WTC11 (cell line): ENCODE results near the gene SYT13. TPM values are rescaled to one million over a fixed set of nuclear protein-coding genes. Genes with fewer than 3 reads are reported as not detected.

Experiments
- ATAC-seq: fragments of 200-7000 bp; cut with Tn5 transposase; 2 replicates; pipeline ENCODE4 v1.10.0; 2021; ENCODE audit warnings: mild to moderate bottlenecking, moderate library complexity
- CTCF ChIA-PET: fragments of 300-600 bp; sonication (Branson Sonifier 250); formaldehyde crosslinking; loops from one replicate; lab custom pipeline; 2021; ENCODE audit warnings: antibody characterized with exemption; lab: Charles Lee
- POLR2A ChIA-PET: fragments of 350-600 bp; sonication (Branson Sonifier 250); formaldehyde crosslinking; loops from one replicate; lab custom pipeline; 2021; ENCODE audit warnings: antibody characterized with exemption; lab: Charles Lee
- DNase-seq: peaks from one replicate; pipeline ENCODE4 v3.0.0; 2021; ENCODE audit warnings: low spot score
- H3K27ac Mint-ChIP-seq: 2 replicates; pipeline ENCODE4 v1.8.0; 2021; ENCODE audit warnings: mixed read lengths
- H3K27me3 Mint-ChIP-seq: 2 replicates; pipeline ENCODE4 v1.8.0; 2021; ENCODE audit warnings: low read depth, mild to moderate bottlenecking, moderate library complexity, mixed read lengths
- H3K36me3 Mint-ChIP-seq: 2 replicates; pipeline ENCODE4 v1.8.0; 2021; ENCODE audit warnings: mixed read lengths
- H3K4me1 Mint-ChIP-seq: 2 replicates; pipeline ENCODE4 v1.8.0; 2022; ENCODE audit warnings: mixed read lengths
- H3K4me3 Mint-ChIP-seq: 2 replicates; pipeline ENCODE4 v1.8.0; 2021; ENCODE audit warnings: mild to moderate bottlenecking, moderate library complexity, mixed read lengths
- H3K9me3 Mint-ChIP-seq: 2 replicates; pipeline ENCODE4 v1.8.0; 2021; ENCODE audit warnings: mixed read lengths
- CBFB ChIP-seq: sonication (generic); formaldehyde crosslinking; IDR thresholded peaks from 2 replicates; pipeline ENCODE4 v1.8.1; 2022; ENCODE audit warnings: mild to moderate bottlenecking, low read depth, missing genetic modification reagents
- CREB1 ChIP-seq: sonication (generic); formaldehyde crosslinking; IDR thresholded peaks from 2 replicates; pipeline ENCODE4 v1.8.0; 2023; ENCODE audit warnings: mild to moderate bottlenecking, missing genetic modification reagents
- CREM ChIP-seq: sonication (generic); formaldehyde crosslinking; IDR thresholded peaks from 2 replicates; pipeline ENCODE4 v1.8.1; 2022; ENCODE audit warnings: mild to moderate bottlenecking, missing genetic modification reagents, moderate library complexity
- EMX1 ChIP-seq: fragments of 250-450 bp; sonication (Bioruptor Pico); IDR thresholded peaks from 2 replicates; pipeline ENCODE4 v1.8.0; 2021; ENCODE audit warnings: mild to moderate bottlenecking
- FOXJ3 ChIP-seq: sonication (generic); formaldehyde crosslinking; IDR thresholded peaks from 2 replicates; pipeline ENCODE4 v1.9.0; 2021; ENCODE audit warnings: missing genetic modification reagents, mild to moderate bottlenecking, borderline replicate concordance
- FOXK1 ChIP-seq: sonication (generic); formaldehyde crosslinking; IDR thresholded peaks from 2 replicates; pipeline ENCODE4 v1.8.0; 2022; ENCODE audit warnings: mild to moderate bottlenecking, moderate library complexity, missing genetic modification reagents
- FOXP1 ChIP-seq: sonication (generic); formaldehyde crosslinking; IDR thresholded peaks from 2 replicates; pipeline ENCODE4 v1.8.0; 2022; ENCODE audit warnings: missing genetic modification reagents, mild to moderate bottlenecking, moderate library complexity, borderline replicate concordance
- HMGA2 ChIP-seq: fragments of 250-450 bp; sonication (Bioruptor Pico); IDR thresholded peaks from 2 replicates; pipeline ENCODE4 v1.4.0; 2021; ENCODE audit warnings: mild to moderate bottlenecking, moderate library complexity
- IRF2 ChIP-seq: sonication (generic); formaldehyde crosslinking; IDR thresholded peaks from 2 replicates; pipeline ENCODE4 v1.8.0; 2022; ENCODE audit warnings: low read depth, missing genetic modification reagents, borderline replicate concordance
- KAT7 ChIP-seq: sonication (generic); formaldehyde crosslinking; IDR thresholded peaks from 2 replicates; pipeline ENCODE4 v1.8.1; 2023; ENCODE audit warnings: missing genetic modification reagents, mild to moderate bottlenecking, borderline replicate concordance
- MYBL2 ChIP-seq: sonication (generic); formaldehyde crosslinking; IDR thresholded peaks from 2 replicates; pipeline ENCODE4 v1.8.1; 2023; ENCODE audit warnings: mild to moderate bottlenecking, moderate library complexity, missing genetic modification reagents
- NFATC4 ChIP-seq: fragments of 250-450 bp; sonication (Bioruptor Pico); IDR thresholded peaks from 2 replicates; pipeline ENCODE4 v1.9.0; 2021; ENCODE audit warnings: mild to moderate bottlenecking
- NR2C2 ChIP-seq: sonication (generic); formaldehyde crosslinking; IDR thresholded peaks from 2 replicates; pipeline ENCODE4 v1.8.0; 2022; ENCODE audit warnings: mild to moderate bottlenecking, missing genetic modification reagents
- PRRX2 ChIP-seq: fragments of 250-450 bp; sonication (Bioruptor Pico); IDR thresholded peaks from 2 replicates; pipeline ENCODE4 v1.8.0; 2021; ENCODE audit warnings: mild to moderate bottlenecking
- RELA ChIP-seq: sonication (generic); formaldehyde crosslinking; IDR thresholded peaks from 2 replicates; pipeline ENCODE4 v1.8.1; 2022; ENCODE audit warnings: missing genetic modification reagents, mild to moderate bottlenecking, borderline replicate concordance
- SMAD4 ChIP-seq: sonication (generic); formaldehyde crosslinking; IDR thresholded peaks from 2 replicates; pipeline ENCODE4 v1.8.0; 2022; ENCODE audit warnings: mild to moderate bottlenecking, missing genetic modification reagents
- TP53 ChIP-seq: sonication (generic); formaldehyde crosslinking; IDR thresholded peaks from 2 replicates; pipeline ENCODE4 v1.8.1; 2023; ENCODE audit warnings: mild to moderate bottlenecking, missing genetic modification reagents
- ZNF138 ChIP-seq: sonication (generic); formaldehyde crosslinking; conservative IDR thresholded peaks from 2 replicates; pipeline ENCODE4 v1.8.1; 2022; ENCODE audit warnings: mild to moderate bottlenecking, moderate library complexity, missing genetic modification reagents
- ZNF263 ChIP-seq: sonication (generic); formaldehyde crosslinking; IDR thresholded peaks from 2 replicates; pipeline ENCODE4 v1.8.1; 2022; ENCODE audit warnings: low read depth, mild to moderate bottlenecking, moderate library complexity, missing genetic modification reagents
- total RNA-seq: library from RNA; stranded (reverse); gene quantifications from 3 replicates; pipeline ENCODE4 v1.2.3, GENCODE V29; 2021
- TF ChIP-seq, protein P1 (sequence below): sonication (generic); formaldehyde crosslinking; IDR thresholded peaks from 2 replicates; pipeline ENCODE4 v1.8.1; 2023; ENCODE audit warnings: mild to moderate bottlenecking, missing genetic modification reagents, moderate library complexity
- TF ChIP-seq, protein P2 (sequence below): fragments of 250-450 bp; sonication (Bioruptor Pico); IDR thresholded peaks from 2 replicates; pipeline ENCODE4 v1.9.0; 2021; ENCODE audit warnings: moderate library complexity, mild to moderate bottlenecking, inconsistent platforms, borderline replicate concordance
- TF ChIP-seq, protein P3 (sequence below): fragments of 200-600 bp; IDR thresholded peaks from 2 replicates; pipeline ENCODE4 v1.8.0; 2022; ENCODE audit warnings: antibody characterized with exemption
- TF ChIP-seq, protein P4 (sequence below): fragments of 250-450 bp; sonication (Bioruptor Pico); IDR thresholded peaks from 2 replicates; pipeline ENCODE4 v1.9.0; 2021; ENCODE audit warnings: mild to moderate bottlenecking
- TF ChIP-seq, protein P5 (sequence below): sonication (generic); formaldehyde crosslinking; conservative IDR thresholded peaks from 2 replicates; pipeline ENCODE4 v1.8.1; 2022; ENCODE audit warnings: mild to moderate bottlenecking, missing genetic modification reagents
- TF ChIP-seq, protein P6 (sequence below): sonication (generic); formaldehyde crosslinking; IDR thresholded peaks from 2 replicates; pipeline ENCODE4 v1.8.0; 2022; ENCODE audit warnings: mild to moderate bottlenecking, missing genetic modification reagents

SYT13 gene
- total RNA-seq, 1 experiment from 2014 or later, result 10.8 TPM

DNA sequence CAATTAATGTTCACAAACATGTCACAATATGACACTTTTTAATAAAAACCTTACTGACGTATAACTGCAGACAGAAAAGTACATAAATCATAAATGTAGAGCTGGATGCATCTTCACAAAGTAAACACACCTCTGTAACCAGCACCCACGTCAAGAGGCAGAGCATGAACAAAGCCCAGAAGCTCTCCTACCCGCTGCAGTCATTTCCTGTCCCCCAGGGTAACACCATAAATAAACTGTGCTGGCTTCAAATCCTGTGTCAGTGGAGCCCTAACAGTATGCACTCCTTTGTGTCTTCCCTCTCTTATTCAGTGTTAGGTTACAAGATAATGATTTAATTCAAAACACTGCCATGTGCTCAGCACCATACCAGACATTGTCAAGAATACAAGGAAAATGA is 5.7 kb downstream of the SYT13 start:
- POLR2A ChIA-PET, result no interaction called here
- DNase-seq, result no peak
- CTCF ChIA-PET, result interaction anchor here (0.6 to 1.2 kb wide), 2 partner anchors 57 to 375 kb away, joined by 3 to 4 read pairs; no protein-coding TSS in a partner anchor
- Mint-ChIP-seq H3K27me3 (peaks cover 37% of the 10 kb centered on the region), H3K4me3 (no peak overlapping the region), H3K27ac (no peak overlapping the region), H3K36me3 (peaks cover 13% of the 10 kb centered on the region), H3K4me1 (peaks cover 21% of the 10 kb centered on the region), H3K9me3 (peaks cover 15% of the 10 kb centered on the region)
- no peak; the same call in 1 of the 2 replicates for ATAC-seq
- TF ChIP-seq ZNF138 (CRISPR knock-in tag) (no peak), NR2C2 (CRISPR knock-in tag) (no peak), FOXK1 (CRISPR knock-in tag) (no peak), EMX1 (no peak), TP53 (CRISPR knock-in tag) (no peak)

DNA sequence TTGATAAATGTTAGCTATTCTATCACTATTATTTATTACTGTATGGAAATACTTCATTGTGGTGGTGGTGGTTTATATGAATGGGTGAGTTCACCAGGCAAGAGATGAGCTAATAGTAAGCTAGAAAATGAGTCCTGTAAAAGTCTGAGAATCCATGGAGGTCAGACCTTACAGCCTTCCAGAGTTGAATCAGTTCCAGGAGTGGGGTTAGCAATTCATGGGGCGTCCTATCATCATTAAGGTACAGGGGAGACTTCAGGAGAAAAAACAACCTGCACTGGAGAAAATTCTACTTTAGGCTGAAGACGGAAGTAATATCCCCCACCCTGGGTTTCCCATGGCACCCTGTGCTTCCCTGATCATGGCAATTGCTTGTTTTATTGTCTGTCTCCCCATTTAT is 6.5 kb downstream of the SYT13 start:
- H3K4me1 Mint-ChIP-seq, result peaks cover 17% of the 10 kb centered on the region
- peaks cover 15% of the 10 kb centered on the region for H3K9me3 Mint-ChIP-seq
- H3K27me3 Mint-ChIP-seq, result peaks cover 29% of the 10 kb centered on the region
- H3K4me3 Mint-ChIP-seq, result no peak overlapping the region
- POLR2A ChIA-PET, result no interaction called here
- H3K36me3 Mint-ChIP-seq, result peaks cover 13% of the 10 kb centered on the region
- CTCF ChIA-PET, result interaction anchor here (0.6 kb wide), 1 partner anchor 565 kb away, joined by 4 read pairs; no protein-coding TSS in a partner anchor
- TF ChIP-seq, protein P1, sequence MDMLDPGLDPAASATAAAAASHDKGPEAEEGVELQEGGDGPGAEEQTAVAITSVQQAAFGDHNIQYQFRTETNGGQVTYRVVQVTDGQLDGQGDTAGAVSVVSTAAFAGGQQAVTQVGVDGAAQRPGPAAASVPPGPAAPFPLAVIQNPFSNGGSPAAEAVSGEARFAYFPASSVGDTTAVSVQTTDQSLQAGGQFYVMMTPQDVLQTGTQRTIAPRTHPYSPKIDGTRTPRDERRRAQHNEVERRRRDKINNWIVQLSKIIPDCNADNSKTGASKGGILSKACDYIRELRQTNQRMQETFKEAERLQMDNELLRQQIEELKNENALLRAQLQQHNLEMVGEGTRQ (CRISPR knock-in tag), result no peak
- TF ChIP-seq KAT7 (CRISPR knock-in tag) (no peak), CBFB (CRISPR knock-in tag) (no peak), FOXP1 (CRISPR knock-in tag) (no peak), RELA (no peak), NFATC4 (CRISPR knock-in tag) (no peak), EMX1 (no peak), CREB1 (CRISPR knock-in tag) (no peak), FOXJ3 (CRISPR knock-in tag) (no peak)
- TF ChIP-seq, protein P2, sequence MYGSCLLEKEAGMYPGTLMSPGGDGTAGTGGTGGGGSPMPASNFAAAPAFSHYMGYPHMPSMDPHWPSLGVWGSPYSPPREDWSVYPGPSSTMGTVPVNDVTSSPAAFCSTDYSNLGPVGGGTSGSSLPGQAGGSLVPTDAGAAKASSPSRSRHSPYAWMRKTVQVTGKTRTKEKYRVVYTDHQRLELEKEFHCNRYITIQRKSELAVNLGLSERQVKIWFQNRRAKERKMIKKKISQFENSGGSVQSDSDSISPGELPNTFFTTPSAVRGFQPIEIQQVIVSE (CRISPR knock-in tag), result no peak
- TF ChIP-seq, protein P3, sequence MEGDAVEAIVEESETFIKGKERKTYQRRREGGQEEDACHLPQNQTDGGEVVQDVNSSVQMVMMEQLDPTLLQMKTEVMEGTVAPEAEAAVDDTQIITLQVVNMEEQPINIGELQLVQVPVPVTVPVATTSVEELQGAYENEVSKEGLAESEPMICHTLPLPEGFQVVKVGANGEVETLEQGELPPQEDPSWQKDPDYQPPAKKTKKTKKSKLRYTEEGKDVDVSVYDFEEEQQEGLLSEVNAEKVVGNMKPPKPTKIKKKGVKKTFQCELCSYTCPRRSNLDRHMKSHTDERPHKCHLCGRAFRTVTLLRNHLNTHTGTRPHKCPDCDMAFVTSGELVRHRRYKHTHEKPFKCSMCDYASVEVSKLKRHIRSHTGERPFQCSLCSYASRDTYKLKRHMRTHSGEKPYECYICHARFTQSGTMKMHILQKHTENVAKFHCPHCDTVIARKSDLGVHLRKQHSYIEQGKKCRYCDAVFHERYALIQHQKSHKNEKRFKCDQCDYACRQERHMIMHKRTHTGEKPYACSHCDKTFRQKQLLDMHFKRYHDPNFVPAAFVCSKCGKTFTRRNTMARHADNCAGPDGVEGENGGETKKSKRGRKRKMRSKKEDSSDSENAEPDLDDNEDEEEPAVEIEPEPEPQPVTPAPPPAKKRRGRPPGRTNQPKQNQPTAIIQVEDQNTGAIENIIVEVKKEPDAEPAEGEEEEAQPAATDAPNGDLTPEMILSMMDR, result no peak
- TF ChIP-seq, protein P4, sequence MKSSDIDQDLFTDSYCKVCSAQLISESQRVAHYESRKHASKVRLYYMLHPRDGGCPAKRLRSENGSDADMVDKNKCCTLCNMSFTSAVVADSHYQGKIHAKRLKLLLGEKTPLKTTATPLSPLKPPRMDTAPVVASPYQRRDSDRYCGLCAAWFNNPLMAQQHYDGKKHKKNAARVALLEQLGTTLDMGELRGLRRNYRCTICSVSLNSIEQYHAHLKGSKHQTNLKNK (CRISPR knock-in tag), result no peak
- TF ChIP-seq, protein P5, sequence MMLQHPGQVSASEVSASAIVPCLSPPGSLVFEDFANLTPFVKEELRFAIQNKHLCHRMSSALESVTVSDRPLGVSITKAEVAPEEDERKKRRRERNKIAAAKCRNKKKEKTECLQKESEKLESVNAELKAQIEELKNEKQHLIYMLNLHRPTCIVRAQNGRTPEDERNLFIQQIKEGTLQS (CRISPR knock-in tag), result no peak
- TF ChIP-seq, all 79 proteins: peak for 0
- DNase-seq (no peak), ATAC-seq (no peak)
- H3K27ac Mint-ChIP-seq, result no peak overlapping the region

DNA sequence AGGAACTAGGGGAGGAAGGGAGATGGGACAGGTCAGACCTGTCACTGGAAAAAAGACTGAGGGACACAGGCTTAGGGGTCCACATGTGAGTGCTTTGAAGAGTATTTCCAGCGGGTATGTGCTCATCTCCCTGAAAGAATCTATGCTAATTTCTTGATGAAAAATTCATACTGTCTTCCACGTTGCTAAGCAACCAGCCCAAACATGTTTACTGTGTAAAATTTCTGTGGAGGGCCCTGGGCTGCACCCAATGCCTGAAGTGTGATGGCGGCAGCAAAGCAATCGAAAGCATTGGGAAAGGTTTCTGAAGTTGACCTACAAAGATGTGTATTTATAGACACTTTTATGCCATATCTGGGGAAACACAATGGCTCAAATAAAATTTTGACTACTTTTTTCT is 7.4 kb downstream of the SYT13 start:
- peaks cover 20% of the 10 kb centered on the region for H3K27me3 Mint-ChIP-seq
- POLR2A ChIA-PET, result no interaction called here
- DNase-seq (no peak), ATAC-seq (no peak)
- CTCF ChIA-PET, result no interaction called here
- H3K27ac Mint-ChIP-seq, result no peak overlapping the region
- H3K9me3 Mint-ChIP-seq, result peaks cover 15% of the 10 kb centered on the region
- H3K36me3 Mint-ChIP-seq, result peaks cover 13% of the 10 kb centered on the region
- H3K4me1 Mint-ChIP-seq, result peaks cover 15% of the 10 kb centered on the region
- no peak overlapping the region for H3K4me3 Mint-ChIP-seq
- TF ChIP-seq, protein P6, sequence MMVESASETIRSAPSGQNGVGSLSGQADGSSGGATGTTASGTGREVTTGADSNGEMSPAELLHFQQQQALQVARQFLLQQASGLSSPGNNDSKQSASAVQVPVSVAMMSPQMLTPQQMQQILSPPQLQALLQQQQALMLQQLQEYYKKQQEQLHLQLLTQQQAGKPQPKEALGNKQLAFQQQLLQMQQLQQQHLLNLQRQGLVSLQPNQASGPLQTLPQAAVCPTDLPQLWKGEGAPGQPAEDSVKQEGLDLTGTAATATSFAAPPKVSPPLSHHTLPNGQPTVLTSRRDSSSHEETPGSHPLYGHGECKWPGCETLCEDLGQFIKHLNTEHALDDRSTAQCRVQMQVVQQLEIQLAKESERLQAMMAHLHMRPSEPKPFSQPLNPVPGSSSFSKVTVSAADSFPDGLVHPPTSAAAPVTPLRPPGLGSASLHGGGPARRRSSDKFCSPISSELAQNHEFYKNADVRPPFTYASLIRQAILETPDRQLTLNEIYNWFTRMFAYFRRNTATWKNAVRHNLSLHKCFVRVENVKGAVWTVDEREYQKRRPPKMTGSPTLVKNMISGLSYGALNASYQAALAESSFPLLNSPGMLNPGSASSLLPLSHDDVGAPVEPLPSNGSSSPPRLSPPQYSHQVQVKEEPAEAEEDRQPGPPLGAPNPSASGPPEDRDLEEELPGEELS, result no peak
- TF ChIP-seq MYBL2 (CRISPR knock-in tag), result no peak
- no peak for TF ChIP-seq NR2C2 (CRISPR knock-in tag)
- no peak for TF ChIP-seq EMX1
- TF ChIP-seq CREM (CRISPR knock-in tag), result no peak
- no peak for TF ChIP-seq CBFB (CRISPR knock-in tag)
- TF ChIP-seq KAT7 (CRISPR knock-in tag), result no peak
- no peak for TF ChIP-seq IRF2 (CRISPR knock-in tag)
- no peak for TF ChIP-seq ZNF263 (CRISPR knock-in tag)
- TF ChIP-seq SMAD4, result no peak
- TF ChIP-seq PRRX2 (CRISPR knock-in tag), result no peak
- TF ChIP-seq HMGA2, result no peak
- TF ChIP-seq FOXK1 (CRISPR knock-in tag), result no peak
